Hindlimb muscle (tissue), 1 donor: ENCODE results near the gene FBXO2. TPM values are rescaled to one million over a fixed set of nuclear protein-coding genes. Genes with fewer than 3 reads are reported as not detected.
"Not testable (repeated sequence)": the region's sequence is repeated elsewhere in the genome, so short reads cannot be mapped to it uniquely, and the experiment has no call there.

Experiments used
- DNase-seq: peaks from one replicate; pipeline ENCODE4 v3.0.0-alpha.2; 2013
- polyA plus RNA-seq: library from polyadenylated mRNA; unstranded; fragments of 120-200 nt; gene quantifications from one replicate; pipeline ENCODE4 v1.2.1, GENCODE V29; 2013; ENCODE audit not compliant: insufficient read length

FBXO2 gene
- polyA plus RNA-seq, 1 donor: 0.58 TPM

DNA sequence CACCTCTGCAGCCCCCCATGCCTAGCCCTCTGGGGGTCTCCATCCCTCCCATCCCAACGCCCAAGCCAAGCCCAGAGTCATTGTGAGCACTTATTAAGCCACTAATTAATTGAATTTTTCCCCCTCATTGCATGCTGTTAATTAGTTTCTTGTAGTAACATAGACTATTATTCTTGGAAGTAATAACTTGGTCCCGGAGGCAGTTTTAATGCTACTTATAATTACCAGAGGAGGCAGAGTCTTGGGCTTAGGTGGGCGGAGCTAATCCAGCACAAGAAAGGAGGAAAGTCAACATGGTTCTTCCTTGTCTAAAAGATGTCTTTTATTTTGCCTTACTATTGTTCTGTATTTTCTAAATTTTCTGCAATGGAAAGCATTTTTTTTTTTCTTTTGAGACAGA, 27.7 kb downstream of the FBXO2 start:
- no peak for DNase-seq

DNA sequence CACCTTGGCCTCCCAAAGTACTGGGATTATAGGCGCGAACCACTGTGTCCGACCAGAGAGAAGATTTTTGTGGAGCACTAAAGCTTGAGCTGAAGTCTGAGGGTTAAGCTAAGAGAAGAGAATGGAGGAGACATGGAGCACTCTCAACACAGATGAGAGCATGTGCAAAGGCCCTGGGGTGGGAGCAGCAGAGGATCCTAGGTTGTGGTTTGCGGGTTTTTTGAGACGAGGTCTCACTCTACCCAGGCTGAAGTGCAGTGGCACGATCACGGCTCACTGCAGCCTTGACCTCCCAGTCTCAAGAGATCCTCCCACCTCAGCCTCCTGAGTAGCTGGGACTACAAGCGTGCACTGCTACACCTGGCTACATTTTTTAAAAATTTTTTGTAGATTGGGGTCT, 30.5 kb downstream of the FBXO2 start:
- DNase-seq: no peak

DNA sequence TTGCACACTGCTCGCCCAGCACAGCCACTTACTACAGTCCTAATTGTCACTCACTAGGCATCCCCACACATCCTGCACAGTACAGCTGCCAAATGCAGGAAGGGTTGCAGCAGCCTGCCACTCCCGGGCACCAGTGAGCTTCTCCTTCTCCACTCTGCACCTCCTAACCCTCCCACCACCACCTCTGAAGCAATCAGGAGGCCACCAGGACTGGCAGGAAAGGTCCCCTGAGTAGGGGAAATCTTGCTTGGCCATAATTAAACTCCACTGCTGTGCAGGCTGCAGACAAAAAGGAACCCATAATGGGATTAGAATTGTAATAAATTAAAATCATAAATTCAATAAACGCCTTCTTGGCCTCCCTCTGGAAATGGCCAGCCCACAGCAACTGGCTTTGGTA, 31.8 kb downstream of the FBXO2 start:
- DNase-seq: no peak

DNA sequence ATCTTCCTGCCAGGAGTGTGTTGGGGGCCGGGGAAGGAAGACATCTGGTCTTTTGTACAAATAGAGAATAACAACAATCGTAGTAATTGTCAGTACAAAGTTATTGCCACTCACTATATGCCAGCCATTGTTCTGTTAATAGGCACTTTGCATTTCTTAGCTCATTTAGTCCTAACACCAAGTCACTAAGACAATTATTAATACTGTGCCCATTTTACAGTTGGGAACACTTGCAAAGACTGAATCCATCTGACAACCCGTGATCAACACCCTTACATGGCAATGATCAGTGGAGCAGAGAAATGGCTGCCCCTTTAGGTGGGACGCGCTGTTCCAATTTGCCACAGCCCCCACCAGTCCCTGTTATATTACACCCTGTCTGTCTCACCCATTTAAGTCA, 33.3 kb downstream of the FBXO2 start:
- DNase-seq: no peak

GRCh38 chr1:11620405-11620804, 33.8 kb downstream of the FBXO2 start:
- no peak for DNase-seq

DNA sequence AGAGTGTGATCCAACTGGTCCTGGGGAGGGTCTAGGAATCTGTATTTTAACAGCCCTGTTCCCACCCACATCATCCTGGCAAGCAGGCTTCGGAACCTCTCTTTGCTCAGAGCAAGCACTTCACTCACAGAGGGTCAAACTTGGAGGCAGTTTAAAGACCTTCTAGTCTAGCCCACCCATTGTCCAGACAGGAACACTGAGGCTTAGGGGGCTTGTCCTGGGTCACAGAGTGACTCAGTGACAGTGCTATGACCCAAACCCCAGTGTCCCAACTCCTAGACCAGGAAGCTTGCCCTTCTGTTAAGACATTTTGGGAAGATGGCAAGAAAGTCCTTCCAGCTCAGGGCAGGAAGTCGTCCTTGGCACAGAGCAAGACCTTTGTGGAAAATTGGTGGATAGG, 36.5 kb downstream of the FBXO2 start:
- DNase-seq: no peak

- no peak for DNase-seq
Observed at GRCh38 chr1:11617314-11617713, 36.9 kb downstream of the FBXO2 start.

DNA sequence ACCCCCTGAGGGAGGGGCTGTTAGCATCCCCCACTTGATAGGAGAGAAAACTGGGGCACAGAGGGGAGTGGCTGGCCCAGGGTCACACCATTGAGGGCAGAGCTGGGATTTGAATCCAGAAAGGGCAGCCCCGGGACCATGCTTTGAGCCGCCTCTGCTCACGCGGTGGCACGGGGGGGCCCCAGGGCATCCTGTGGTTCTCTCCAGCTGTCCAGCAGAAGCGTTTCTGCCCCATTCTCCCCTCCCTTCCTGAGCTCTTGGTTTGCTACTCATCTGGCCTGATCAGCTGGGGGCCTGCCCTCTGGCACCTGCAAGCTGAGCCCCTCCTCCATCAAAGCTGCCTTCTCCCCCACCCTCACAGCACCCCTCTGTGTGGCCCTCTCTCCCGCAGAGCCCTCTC, 37.5 kb downstream of the FBXO2 start:
- no peak for DNase-seq

- DNase-seq: no peak
Observed at GRCh38 chr1:11615090-11615489, 39.1 kb downstream of the FBXO2 start.

DNA sequence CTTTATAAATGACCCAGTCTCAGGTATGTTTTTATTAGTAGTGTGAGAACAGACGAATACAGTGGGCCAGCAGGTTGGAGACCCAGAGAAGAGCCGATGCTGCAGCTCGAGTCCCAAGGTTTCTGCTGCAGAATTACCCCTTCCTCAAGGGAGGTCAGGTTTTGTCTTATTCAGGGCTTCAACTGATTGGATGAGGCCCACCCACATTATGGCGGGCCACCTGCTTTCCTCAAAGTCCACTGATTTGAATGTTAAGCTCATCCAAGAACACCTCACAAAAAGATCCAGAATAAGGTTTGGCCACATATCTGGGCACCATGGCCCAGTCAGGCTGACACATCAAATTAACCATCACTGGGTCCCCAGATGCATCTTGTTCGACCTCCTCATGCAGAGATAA, 40.9 kb downstream of the FBXO2 start:
- no peak for DNase-seq

GRCh38 chr1:11611638-11612327, 42.4 kb downstream of the FBXO2 start:
- DNase-seq: no peak

DNA sequence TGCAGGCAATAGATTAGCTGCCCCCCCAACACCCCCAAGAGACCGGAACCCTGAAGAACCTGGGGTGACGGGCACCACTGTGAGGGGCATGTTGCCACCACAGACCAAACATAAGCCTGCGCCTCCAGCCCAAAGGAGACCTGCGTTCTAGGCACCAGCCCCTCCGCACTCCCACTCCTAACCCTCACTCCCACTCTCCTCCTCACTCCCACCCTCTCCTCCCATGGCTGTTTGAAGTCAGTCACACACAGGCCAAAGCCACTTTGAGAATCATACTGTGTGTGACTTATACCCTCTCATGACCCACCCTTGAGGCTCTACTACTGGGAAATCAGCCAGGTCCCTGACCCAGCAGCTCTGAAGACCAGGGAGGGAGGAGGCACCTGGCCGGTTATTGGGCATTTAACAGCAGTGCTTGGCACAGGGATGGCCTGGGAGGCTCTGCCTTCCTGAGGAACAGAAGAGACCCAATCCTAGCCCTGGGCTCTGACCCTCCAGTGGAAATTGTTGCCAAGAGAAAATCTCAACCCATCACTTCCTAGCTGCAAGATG, 43.5 kb downstream of the FBXO2 start:
- DNase-seq: no peak

- not testable (repeated sequence) for DNase-seq
Observed at GRCh38 chr1:11609378-11609777, 44.9 kb downstream of the FBXO2 start.

- DNase-seq: not testable (repeated sequence)
Observed at GRCh38 chr1:11608596-11609130, 45.6 kb downstream of the FBXO2 start.

GRCh38 chr1:11606775-11607174, 47.5 kb downstream of the FBXO2 start:
- DNase-seq: no peak

- no peak for DNase-seq
Observed at GRCh38 chr1:11602981-11603380, 51.2 kb downstream of the FBXO2 start.

DNA sequence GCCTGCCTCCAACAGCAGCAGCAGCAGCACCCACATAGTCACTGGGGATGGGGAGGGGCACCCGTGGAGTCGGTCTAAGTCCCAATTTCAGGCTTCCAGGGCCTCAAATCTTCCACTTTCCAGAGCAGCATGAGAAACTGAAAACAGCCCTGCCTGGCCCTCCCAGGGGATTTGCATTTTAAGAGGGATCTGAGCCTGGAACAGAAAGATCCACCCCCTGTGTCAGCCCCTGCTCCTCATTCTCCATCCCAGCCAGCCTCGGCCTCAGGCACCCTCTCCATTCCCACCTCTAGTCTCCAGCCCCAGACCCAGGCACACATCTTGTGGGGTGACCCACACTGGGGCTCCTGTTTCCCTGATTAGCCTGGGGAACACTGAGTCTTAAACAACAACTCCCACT, 51.8 kb downstream of the FBXO2 start:
- no peak for DNase-seq

GRCh38 chr1:11600836-11601235, 53.4 kb downstream of the FBXO2 start:
- DNase-seq: no peak

DNA sequence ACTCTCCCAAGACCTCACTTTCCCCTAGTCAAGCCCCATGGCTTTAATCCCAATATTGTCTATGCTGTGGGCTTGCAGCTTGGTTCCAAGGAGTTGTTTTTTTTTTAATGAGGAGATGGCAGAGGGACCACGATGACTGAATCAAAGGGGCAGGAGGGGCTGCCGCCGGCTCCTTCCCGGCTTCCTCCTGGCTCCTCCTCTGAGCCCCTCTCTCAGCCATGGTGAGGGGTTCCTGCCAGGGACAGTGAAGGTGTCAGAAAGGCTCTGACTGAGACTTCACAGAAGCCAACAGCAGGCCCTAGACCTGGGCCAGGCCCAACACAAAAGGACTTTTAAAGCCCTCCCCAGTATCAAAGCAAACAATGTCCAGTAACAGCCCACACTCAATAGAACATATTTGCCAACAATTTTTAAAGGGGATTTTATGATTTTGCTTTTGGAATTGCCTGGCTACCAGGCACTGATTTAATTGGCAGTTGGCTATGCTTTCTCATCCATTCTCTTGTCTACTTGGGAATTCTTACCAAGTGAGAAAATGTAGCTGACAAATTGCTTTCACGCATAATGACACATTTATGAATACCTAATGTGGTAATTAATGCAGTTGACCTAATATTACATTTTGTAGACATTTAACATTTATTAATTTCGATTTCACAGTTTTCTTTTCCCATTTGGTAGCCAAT, 54.2 kb downstream of the FBXO2 start:
- no peak for DNase-seq

DNA sequence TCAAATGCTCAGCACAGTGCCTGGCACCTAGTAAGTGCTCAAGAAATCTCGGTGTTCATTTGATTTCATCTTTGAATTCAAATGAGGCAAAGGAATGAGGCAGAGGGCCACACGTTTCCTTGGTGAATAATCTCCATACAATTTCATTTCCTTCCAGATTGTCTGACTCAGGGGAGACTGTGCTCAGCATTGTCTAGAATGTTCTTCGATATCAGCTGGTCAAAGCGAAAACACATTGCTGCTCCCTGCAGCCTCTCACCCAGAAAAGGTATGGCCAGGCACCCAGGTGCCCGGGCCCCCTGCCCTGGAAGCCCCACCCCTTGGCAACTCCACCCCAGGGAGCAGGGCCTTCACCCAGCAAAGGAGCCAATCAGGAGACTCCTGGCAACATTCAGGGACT, 55.8 kb downstream of the FBXO2 start:
- DNase-seq: no peak
